Gastrocnemius medialis (tissue), 4 donors: ENCODE measurements around the gene ESYT2.

Experiments
- CTCF ChIP-seq, 5 experiments: fragments of 450-650 bp in 3 of 5; fragments of 200-600 bp in 2 of 5; sonication (generic) in 2 of 5; IDR thresholded peaks in 4 of 5; conservative IDR thresholded peaks in 1 of 5; 1 replicate in 4 of 5; 2 replicates in 1 of 5; pipeline ENCODE4 v1.5.1; 2016 to 2019; ENCODE audit warnings: antibody characterized with exemption in 5 of 5, mild to moderate bottlenecking in 3 of 5, moderate library complexity in 3 of 5
- POLR2A ChIP-seq, 2 donors: fragments of 450-650 bp; IDR thresholded peaks; one replicate each; pipeline ENCODE4 v1.6.1; 2017; ENCODE audit warnings: antibody characterized with exemption in 2 of 2, mild to moderate bottlenecking in 2 of 2, moderate library complexity in 2 of 2

- TF ChIP-seq CTCF (IDR thresholded peaks at IDR 0.05 in 4 of 5, conservative IDR thresholded peaks at IDR 0.05 in 1 of 5) (no peak), POLR2A (IDR thresholded peaks at IDR 0.05) (no peak)
Observed at GRCh38 chr7:158753900-158754299, 75.4 kb downstream of the ESYT2 start.
